GM19328 (cell line): ENCODE measurements around the gene TRPM3.

ENCODE experiments used
- ATAC-seq: cut with Tn5 transposase; IDR thresholded peaks from one replicate; pipeline ENCODE4 v1.9.1; 2021; ENCODE audit warnings: mild to moderate bottlenecking, moderate library complexity; ENCODE audit not compliant: unreplicated experiment

TRPM3 gene

DNA sequence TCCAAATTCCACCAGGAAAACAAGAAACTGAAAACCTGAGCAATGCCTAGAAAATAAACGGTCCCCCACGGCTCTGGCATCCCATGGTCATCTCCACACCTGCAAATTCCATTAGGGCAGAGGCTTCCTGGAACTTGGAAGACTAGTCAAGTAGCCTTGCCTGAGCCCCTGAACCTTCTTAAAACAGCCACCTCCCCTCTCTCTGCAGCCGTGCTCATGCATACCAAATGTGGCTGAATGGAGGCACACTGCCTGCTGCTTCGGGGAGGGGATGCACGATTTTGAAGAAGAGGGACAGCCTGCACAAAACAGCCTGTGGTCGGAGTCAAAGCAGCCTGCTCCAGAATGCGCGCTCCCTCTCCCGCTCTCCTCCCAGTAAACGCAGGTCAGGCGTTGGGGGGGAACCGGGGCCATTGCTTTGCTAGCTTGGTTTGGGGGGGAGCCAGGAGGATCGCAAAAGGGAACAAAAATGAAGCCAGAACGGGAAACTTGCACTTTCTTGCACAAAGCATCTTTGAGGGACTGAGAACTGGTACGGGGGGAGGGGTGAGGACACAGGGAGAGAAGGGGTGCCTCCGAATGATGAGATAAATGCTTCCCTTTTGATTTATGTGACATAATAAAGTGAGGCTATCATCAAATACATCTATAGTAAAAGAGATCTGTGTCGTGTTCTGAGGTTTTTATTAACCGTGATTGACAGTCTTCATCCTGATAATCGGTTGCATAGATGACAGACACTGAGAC, at the start of gene TRPM3:
TRPM3 (minus strand) TSS at position 347 of the 747 bp plus-strand sequence; CDS start at position 80, 267 bp downstream.
- ATAC-seq, result no peak

DNA sequence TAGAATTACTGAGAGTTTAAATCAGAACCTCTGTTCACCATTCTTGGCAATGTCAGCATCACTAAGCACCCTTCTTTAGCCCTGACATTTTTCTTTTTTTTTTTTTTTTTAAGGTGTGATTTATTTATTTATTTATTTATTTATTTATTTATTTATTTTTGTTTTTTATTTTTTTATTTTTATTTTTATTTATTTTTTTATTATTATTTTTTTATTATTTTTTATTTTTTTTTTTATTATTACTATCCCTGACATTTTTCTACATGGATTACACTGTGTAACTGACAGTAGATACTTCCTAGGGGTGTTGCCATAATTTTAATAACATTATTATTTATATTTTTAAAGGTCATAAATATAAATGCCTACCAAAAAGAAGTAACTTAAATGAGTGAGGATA, 47.0 kb upstream of the TRPM3 start:
- no peak for ATAC-seq

DNA sequence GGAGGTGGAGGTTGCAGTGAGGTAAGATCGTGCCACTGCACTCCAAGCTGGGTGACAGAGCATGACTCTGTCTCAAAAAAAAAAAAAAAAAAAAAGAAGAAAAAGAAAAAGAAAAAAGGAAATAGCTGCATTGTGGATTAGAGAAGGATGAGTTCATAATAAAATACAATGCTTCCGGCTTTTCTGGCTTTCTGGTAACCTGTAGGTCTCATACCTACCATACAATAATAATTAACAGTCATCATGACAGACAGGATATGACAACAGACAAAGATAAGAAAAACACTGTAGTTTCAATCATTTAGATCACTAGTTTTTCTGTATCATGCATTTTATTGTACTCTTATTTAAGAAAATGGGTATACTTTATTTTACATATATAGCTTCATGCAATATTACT, 40.7 kb upstream of the TRPM3 start:
- ATAC-seq, result no peak

DNA sequence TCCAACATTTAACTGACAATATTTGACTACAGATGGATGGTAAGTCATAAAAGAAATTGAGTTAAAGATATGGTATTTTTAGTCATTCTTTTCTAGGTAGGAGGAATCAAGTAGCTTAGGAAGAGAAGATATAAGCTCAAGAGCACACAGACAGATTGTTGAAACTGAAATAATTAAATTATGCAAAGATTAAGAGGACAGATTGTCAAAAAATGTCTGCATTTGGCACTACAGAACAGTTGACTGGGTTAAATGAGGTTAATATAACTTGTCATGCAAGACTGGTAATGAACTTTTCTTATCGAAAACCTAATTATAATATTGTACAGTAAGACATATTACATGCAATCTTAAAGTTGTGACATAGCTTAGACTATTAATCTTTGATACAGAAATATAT, 36.3 kb upstream of the TRPM3 start:
- ATAC-seq, result no peak

DNA sequence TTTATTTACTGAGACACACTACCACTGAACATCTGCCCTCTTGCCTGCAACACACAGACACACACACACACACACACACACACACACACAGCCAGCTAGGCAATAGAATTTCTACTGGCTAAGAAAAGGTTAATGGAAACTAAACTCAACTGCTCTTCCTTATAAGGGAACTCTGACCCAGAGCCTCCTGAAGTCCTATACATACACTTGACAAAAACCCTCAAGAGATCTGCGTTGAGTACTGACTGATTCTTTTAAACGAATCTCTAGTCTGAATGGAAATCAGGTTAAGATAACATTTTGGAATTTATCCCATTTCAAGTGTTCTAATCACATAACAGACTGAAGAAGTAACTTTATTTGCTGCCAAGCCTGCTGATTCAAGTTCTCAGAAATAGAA, 25.9 kb upstream of the TRPM3 start:
- ATAC-seq, result no peak

DNA sequence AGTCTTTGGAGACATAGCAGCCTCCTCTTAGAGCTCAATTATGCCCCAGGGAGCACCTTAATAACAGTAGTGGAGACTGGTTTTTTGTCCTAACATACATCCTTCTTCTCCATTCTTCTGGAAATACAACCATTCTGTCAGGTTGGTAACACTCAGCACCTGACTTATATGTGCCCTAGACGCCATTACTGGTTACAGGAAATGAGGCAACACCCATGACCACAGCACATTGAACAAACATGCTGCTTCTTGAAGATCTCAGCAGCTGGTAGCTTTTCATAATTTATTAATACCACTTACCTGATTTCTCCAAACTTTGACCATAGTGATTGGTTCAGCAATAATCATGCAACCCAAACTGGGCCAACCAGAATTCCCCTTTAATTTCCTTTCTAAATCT, 25.1 kb upstream of the TRPM3 start:
- no peak for ATAC-seq

DNA sequence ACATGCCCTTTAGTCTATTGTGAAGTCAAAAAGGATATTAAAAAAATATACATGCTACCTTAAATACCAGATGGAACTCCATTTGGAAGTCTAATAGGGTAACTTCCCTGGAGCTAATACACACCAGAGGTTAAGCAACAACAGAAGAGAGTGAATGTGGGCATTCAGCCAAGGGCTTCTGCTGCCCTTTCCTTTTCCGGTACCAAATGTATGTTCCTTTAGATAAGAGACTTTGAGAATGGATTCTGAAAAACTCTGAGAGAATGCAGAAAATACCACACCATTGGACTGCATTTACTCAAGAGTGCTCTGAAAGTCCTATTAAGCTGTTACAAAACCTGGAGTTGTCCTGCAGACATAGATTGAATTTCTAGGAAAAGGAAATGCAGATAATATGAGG, 23.8 kb upstream of the TRPM3 start:
- ATAC-seq, result no peak

DNA sequence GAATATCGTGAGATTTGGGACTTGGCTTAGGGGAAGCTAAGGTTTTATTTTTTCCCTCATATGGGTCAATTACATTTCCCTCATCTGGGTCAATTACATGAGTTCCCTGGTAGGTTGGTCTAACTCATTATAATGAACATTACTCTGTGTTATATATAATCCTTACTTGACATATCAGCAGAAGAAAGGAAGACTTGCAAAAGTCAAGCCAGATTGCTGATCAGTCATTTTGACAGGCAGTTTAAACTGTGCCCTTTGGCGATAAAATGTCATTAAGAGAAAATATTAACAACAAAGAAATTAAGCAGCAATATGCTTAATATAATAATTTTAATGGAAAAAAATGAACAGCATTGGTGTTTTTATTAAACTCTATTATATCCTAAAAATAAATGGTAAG, 23.1 kb upstream of the TRPM3 start:
- ATAC-seq, result no peak

DNA sequence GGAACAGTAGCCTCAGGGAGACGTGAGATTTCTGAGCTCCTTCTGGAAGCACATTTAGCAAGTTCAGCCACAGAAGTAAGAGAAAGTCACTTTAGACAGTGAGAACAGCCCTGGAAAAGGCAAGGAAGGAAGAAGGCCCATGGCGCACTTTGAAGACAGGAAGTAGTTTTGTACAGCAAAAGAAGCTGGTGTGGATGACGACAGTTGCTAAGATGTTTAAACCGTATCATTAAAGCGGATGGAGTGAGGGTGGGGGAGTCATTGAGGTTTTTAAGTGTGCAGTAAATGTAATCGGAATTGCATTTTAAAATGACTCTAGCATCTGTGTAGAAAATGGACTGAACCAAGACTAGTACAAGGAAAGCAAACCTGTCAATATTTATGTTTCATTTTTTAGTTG, 15.3 kb upstream of the TRPM3 start:
- ATAC-seq, result no peak

DNA sequence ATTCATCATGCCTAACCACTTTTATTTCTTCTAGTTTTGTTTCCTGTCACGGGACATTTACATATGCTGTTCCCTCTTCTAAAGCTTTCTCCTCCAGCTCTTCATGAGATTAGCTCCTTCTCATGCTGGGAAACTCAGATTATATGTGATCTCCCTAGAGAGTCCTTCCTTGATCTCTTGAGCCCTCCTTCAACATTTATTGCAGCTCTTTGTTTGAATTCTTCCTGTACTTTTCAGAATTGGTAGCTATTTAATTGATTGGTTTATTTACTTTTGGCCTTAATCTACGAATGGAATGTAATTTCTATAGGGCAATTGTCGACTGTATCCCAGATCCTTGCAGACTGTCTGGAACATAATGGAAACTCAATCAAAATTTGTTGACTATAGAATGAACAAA, 9.7 kb upstream of the TRPM3 start:
- no peak for ATAC-seq

DNA sequence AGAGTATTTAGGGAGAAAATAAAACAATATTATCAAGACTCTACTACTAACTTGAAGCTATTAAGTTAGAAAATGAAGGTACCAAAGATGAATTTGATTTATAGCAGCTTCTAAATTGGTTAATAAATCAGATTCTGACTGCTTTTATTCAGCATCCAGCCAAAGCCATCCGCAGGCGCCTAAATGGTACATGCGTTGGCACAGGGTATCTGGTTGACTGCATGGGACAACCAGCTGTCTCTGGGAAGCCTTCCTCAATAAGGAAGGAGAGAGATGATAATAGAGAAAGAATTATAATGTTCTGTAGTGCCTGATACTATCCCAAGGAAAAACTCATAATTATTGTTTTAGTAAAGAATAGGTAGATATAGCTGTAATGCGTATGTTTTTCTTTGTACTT, 9.1 kb upstream of the TRPM3 start:
- no peak for ATAC-seq

DNA sequence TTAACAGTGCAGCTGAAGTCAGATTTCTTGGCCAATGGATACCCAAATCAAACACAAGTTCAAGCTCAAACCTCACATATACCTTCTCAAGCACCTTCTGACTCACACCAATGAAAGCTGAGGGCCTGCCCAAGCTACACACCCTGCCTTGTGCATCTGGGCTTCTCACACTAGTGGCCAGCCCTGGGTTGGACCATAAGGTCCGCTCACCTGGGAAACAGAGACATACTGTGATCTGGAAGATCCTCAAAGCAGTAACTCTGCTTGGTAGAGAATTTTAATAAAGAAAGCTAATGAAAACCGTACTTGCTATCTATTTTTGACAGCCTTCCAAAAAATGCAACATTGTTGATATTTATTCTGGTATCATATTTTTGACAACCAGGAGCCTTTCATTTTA, 7.4 kb upstream of the TRPM3 start:
- no peak for ATAC-seq

DNA sequence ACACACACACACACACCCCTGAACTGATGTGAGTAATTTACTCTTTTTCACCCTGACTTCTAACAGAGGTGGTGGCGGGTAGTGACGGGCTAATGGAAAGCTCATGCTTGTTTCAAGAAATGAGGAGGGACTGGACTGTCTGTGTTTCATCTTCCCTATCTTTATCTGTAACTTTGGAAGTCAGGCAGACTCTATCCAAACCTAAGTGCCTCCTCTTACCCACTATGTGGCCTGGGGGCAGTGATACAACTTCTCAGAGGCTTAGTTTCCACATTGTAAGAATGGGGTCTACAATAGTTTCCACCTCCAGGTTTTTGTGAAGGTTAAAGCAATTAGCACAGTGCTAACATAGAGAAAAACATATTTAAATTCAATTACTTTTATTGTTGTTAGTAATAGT, 5.9 kb upstream of the TRPM3 start:
- no peak for ATAC-seq

DNA sequence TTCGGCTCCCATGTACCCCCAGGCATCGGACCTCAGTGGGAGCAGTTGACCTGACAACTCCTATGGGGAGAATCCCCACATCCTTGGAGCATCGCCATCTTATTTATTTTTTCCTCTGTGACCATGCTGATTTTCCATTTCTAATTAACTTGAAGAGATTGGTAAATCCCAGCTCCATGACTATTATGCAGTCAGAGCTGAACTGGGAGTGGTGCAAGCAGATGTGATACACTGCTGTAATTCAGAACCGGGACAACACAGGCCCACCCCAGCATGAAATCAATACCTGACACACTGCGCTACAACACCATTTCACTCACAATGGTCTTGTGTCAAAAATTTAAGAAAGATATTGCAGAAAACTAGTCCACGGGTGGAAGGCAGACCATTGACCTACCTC, 1.0 kb upstream of the TRPM3 start:
- ATAC-seq, result no peak

DNA sequence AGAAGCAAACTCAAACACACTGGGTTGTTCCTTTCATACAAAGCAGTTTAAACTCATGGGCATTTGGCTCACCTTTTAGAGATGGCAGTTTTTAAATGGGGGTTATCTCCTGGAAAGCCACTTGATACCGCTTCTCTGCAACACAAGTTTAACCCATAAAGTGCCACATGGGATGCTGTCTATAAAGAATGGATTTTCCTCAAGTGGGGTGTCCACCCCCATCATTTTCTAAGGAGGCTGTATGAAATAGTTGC, 528 bp upstream of the TRPM3 start:
- no peak for ATAC-seq

DNA sequence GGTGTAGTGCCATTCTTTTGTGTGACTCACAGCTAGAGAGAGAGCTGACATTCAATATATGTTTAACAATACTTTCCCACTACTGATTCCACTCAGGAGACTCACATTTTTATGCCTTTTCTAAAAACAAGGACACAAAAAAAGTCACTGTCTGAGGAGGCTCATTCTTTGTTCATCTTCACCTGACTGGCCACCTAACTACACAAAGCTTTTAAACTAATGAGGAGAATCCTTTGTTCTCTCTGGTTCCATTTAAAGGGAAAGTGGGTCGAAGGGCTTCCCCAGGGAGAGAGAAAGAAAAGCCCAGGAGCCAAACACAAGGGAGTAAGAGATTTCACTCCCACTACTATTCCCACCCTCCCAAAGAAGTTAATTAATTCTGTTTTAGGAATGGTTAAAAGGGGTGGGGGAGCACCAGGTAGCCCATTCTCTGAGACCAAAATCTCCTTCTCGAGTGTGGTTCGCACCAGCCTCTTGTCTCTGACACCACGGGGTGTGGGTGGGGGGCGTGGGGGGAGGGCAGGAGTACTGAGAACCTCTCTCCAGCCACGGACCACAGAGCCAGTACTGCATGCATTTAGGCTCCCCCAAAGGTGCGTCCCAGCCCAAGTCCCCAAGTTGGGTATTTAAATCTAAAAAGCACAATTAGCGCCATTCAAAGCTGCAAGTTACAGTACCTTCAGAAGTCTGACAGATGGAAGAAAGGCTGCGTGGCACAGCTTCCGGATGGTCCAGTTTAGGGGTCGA, 747 bp downstream of the TRPM3 start:
- no peak for ATAC-seq

DNA sequence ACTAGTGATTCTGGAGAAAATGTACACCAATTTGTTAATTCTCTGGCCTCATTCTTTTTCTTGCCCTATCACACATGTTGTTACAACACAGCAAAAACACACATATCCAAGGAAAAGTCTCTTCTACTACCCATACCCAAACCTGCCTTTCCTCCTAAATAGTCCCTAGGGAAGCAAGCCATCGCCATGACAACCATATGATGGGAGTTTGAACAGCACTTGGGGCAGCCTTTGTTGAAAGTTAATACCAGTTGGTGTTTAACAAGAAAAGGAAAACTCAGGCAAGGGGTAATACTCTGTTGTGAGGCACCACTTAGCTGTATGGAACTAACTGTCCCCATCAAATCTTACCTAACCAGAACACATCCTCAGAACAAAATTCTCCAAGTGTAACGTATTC, 1.7 kb downstream of the TRPM3 start:
- no peak for ATAC-seq

DNA sequence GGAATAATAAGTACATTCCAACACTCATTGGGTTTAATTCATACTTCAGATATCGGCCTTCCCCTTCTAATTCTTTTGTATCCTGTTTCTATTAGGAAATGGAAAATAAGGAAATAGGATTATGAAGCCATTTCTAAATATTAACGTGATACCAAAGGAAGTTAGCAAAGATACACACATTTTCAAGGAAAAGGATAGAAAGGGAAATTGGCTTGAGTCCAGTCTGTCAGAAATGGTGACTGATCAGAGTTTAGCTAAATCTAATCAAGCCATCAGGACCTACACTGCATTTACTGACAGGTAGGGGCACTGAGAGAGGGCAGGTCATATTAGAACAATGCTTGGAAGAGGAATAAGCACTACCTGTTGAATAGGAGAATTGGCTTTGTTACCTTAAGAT, 3.1 kb downstream of the TRPM3 start:
- no peak for ATAC-seq

DNA sequence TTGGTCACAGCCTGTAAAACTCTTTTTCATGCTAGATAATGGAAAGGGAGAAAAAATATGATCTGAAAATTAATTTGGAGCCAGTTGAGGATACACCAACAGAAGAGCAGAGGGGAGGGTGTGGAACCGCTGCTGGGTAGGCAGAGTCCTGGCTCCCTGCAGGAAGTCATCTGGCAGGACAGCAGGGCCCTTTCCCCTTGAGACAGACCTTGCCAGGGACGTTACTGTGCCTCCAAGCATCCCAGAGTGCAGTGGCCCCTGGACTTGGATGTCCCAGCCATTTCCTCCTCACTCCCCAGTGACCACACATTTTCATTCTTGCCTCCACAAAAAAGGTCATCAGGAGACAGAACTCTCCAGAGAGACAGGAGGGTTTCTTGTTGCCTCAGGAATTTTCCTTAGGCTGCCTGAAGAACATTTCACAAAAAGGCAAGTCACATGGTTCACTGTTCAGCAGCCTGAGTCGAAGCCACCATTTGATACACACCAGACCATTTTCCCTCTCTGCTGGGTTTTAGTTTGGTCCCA, 5.9 kb downstream of the TRPM3 start:
- ATAC-seq, result no peak

DNA sequence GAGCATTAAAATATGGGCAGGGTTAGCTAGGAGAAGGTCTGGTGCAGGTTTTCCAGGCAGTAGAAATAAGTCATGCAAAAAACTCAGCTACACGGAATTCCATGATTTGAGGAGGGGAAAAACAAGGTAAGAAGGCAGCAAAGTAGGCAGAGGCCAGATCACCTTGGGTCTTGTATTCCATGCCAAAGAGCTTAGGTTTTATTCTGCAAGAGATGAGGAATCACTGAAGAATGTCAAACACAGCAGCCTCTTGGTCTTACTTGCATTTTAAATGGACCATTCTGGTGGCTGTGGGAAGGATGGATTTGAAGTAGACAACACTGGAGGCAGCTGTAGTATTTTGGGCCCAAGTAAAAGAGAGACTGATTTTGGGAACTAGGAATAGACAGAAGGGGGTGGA, 8.6 kb downstream of the TRPM3 start:
- ATAC-seq, result no peak

DNA sequence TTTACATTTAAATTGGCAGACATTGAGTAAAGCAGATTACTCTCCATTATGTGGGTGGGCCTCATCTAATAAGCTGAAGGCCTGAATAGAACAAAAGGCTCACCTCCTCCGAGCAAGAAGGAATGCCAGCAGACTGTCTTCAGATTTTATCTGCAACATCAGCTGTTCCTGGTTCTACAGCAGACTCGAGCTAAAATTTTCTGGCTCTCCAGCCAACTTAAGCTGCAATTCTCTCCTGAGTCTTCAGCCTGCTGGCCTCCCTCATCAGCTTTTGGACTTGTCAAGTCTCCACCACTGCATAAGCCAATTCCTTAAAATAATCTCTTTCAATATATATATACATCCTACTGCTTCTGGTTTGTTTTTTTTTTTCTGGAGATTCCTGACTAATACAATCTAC, 12.5 kb downstream of the TRPM3 start:
- ATAC-seq, result no peak

DNA sequence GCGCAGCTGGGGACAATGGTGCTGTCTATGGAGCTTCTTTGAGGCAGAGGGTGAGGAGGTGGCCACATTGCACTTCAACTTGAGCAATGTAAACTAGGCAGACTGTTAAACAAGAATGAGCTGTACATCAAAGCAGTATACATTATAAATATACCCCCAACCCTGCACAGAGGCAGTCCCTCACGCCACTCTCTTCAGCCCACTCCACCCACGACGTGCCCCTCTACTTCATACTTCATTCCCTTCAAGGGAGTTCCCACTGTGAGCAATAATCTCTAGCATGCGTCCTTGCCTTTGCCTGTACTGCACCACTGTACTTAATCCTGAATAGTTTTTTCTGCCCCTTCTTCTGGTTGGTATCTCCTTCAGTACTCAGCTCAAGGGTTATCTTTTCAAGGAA, 14.4 kb downstream of the TRPM3 start:
- ATAC-seq, result no peak

DNA sequence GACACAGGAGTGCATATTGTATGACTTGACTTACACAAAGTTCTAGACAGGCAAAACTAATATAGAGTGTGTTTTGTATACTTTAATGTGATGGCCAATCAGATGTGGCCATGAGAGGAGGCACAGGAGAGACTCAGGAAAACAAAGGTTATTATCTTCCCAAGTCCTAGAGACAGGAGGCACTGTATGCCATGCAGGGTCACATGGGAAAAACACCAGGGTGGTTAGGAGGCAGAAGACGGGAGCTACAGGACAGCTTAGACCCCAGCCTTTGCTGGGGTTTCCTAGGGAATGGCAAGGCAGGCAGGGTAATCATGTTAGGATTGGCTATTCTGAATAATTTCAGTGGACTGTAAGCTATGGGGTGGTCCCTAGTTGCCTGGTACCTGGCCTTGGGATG, 16.2 kb downstream of the TRPM3 start:
- no peak for ATAC-seq
